Motor neuron (in vitro differentiated cells): Measurements from ENCODE around the gene SUSD3. TPM values are rescaled to one million over a fixed set of nuclear protein-coding genes. Genes with fewer than 3 reads are reported as not detected.
A peak's percentile ranks its signal among the peaks of the same experiment; 100 is the strongest.

Experiments used
- ATAC-seq, 8 experiments: fragments of 200-7000 bp; cut with Tn5 transposase; replicated peaks in 6 of 8; 2 replicates each; pipeline ENCODE4 v1.8.0; 2021; ENCODE audit warnings: mild to moderate bottlenecking in 8 of 8, moderate library complexity in 8 of 8
- H3K27ac ChIP-seq, 2 donors: fragments of 250-450 bp; sonication (Bioruptor Pico); 2 replicates each; pipeline ENCODE4 v1.9.0; 2021; ENCODE audit warnings: antibody characterized with exemption in 2 of 2, mild to moderate bottlenecking in 2 of 2, moderate library complexity in 1 of 2
- H3K4me1 ChIP-seq, 2 donors: fragments of 250-450 bp; sonication (Bioruptor Pico); replicated peaks in 1 of 2; 2 replicates each; pipeline ENCODE4 v1.6.1; 2021; ENCODE audit warnings: antibody characterized with exemption in 2 of 2, mild to moderate bottlenecking in 2 of 2, moderate library complexity in 1 of 2
- H3K4me3 ChIP-seq, 5 donors: fragments of 250-450 bp; sonication (Bioruptor Pico); 2 replicates each; pipeline ENCODE4 v1.9.0; 2021; ENCODE audit warnings: antibody characterized with exemption in 5 of 5, mild to moderate bottlenecking in 5 of 5, moderate library complexity in 4 of 5
- WGBS, 10 experiments: fragments of 450-650 bp; shearing (Covaris generic); methylation state at CpG; one replicate each; pipeline ENCODE4 v1.0.0; 2022; 5-methylcytosine and 5-hydroxymethylcytosine counted together
- in situ Hi-C, 9 experiments: fragments of 400-800 bp; cut with MboI; loops; one replicate each; pipeline ENCODE4 v1.15.0; 2021; ENCODE audit warnings: low sequenced_read_pairs in 9 of 9, low pct_unique_long_range_greater_than_20kb in 2 of 9; ENCODE audit not compliant: unreplicated experiment in 9 of 9
- total RNA-seq, 8 experiments: library from RNA; unstranded; fragments of 300-600 nt; gene quantifications; 2 replicates each; pipeline versions ENCODE4 v1.2.3 to v1.2.4, GENCODE V29; 2022

The SUSD3 gene
- total RNA-seq, 8 experiments from 2014 or later, result 0.29 to 8.5 (median 0.80) TPM; not detected in 4

DNA sequence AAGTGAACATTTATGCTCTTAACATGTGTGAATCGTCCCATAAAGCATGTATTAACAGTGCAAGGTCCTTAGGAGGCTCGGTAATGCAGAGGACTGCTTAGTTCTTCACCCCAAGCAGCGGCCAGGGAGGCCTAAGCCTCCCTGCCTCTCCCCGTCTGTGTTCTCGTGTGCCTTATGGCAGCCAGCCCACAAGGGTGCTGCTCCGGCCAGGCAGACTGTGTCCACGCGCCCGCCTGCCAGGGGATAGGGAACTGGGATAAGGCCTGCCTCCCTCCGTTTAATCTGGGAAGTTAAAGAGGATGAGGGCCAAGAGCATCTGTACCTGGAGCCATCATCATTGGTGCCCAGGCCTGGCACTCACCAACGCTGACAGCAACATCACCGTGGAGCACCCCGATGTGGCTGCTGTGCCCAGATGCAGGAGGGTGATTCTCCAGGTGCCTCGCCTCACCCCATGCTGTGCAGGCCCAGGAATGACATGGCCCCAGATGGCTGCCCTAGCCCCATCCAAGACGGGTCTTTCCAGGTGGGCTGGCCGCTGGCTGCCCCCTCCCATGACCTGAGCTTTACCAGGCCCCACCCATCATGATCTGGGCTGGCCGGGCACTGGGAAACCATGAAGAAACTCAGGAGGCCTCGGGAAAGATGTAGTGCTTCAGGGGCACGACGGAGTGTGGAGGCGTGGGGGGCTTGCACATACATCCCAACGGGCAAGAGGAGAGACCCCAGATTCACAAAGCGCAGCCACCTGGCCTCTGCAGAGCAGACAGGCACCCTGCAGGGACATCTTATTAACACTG is 35.6 kb upstream of the SUSD3 start:
- in situ Hi-C loops, result no loop called here
- Histone ChIP-seq H3K4me1 (no peaks in the 10 kb centered on the region), H3K4me3 (no peak overlapping the region), H3K27ac (no peak overlapping the region)
- no peak for ATAC-seq
- WGBS, 10 experiments, result 47 to 100% (median 89%) methylated on average over 1 to 9 of the region's 23 CpGs; no CpG with 5 or more reads in 3 of the 10 experiments

DNA sequence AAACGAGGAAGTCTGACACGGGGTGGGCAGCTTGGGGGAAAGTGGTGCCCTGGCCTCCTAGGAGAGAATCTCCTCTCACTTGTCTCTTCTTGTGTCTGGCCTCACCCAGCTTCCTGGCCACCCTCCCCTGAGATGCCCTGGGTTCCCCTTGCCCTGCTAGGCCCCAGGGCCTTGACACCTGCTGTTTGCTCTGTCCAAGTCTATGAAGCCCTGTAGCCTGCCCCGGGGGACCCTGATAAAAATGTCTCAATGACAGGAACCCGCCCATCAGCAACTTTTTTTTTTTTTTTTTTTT is 35.0 kb upstream of the SUSD3 start:
- no peak for ATAC-seq
- WGBS, 10 experiments, result 53 to 80% methylated on average over 2 to 4 of the region's 4 CpGs; no CpG with 5 or more reads in 8 of the 10 experiments
- Histone ChIP-seq H3K27ac (no peak overlapping the region), H3K4me1 (no peaks in the 10 kb centered on the region), H3K4me3 (no peak overlapping the region)
- in situ Hi-C loops, result no loop called here

DNA sequence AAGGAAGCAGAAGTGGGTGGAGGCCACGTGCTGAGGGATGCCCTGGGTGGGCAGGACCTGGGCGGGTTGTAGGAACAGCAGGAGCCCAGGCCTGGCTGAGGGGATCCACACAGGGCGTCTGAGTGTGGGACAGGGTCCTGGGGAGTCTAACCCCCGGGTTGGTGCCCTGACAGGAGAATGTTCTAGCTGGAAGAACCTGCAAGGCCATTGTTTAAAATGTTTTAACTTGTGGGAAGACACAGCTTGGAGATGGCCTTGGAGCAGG is 33.9 kb upstream of the SUSD3 start:
- WGBS, 10 experiments, result 28 to 100% (median 54%) methylated on average over 1 to 3 of the region's 4 CpGs; no CpG with 5 or more reads in 5 of the 10 experiments
- ATAC-seq, result no peak
- in situ Hi-C loops, result no loop called here
- Histone ChIP-seq H3K27ac (no peak overlapping the region), H3K4me1 (no peaks in the 10 kb centered on the region), H3K4me3 (no peak overlapping the region)

DNA sequence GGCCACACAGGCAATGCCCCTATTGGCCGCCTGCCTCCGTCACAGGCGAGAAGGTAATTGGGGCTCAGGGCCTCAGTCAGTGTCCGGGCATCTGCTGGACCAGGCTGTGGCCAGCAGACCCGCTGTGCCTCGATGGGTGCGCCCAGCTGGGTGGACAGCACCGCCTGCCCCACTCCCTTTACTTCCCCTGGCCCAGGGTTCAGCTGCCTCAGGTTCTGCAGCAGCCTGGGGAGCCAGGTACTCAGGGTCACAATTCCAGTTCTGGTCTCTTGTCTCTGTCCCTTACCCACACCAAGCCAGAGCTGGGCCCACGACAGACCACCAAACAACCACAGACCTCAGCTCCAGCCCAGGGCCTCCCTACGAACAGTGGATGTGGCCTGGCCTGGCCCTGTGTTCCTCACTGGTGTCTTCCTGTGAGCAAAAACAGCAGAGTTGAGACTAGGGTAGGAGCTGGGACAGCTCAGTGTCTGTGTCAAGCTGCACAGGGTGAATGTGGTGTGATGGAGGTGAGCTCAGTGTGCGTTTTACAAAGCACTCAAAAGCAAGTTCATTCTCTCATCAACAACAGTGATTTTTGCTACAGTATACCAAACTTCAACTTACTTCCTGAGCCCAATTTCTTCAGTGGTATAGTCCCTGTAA is 33.4 kb upstream of the SUSD3 start:
- H3K4me1 ChIP-seq, result no peaks in the 10 kb centered on the region
- in situ Hi-C loops, result no loop called here
- H3K4me3 ChIP-seq, result no peak overlapping the region
- H3K27ac ChIP-seq, result no peak overlapping the region
- ATAC-seq, result no peak
- 20 to 93% (median 80%) methylated on average over 1 to 7 of the region's 11 CpGs; no CpG with 5 or more reads in 3 of the 10 experiments for WGBS, 10 experiments

DNA sequence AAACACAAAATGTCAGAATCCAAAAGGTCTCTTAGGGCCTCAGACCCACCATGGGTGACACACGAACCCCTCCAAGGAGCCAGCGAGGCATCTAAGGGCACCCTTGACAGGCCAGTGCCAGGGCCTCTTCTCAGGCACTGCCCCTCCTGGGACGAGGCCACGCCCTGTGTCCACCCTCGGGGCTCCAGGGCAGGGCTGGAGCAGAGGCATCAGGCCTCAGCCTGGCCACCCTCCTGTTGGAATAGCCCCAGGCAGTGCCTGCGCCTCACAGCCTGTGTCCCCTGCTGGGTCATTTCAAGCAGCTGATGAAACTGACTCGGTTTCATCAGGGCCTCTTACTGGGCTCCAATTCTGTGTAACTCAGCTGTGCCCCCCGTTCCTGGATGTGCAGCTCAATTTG is 32.8 kb upstream of the SUSD3 start:
- Histone ChIP-seq H3K4me1 (no peaks in the 10 kb centered on the region), H3K27ac (no peak overlapping the region), H3K4me3 (no peak overlapping the region)
- ATAC-seq, result peak in 3 of 8 experiments; percentile 40 to 58 (median 52)
- in situ Hi-C loops, result no loop called here
- 30 to 100% (median 81%) methylated on average over 1 to 4 of the region's 8 CpGs; no CpG with 5 or more reads in 3 of the 10 experiments for WGBS, 10 experiments

DNA sequence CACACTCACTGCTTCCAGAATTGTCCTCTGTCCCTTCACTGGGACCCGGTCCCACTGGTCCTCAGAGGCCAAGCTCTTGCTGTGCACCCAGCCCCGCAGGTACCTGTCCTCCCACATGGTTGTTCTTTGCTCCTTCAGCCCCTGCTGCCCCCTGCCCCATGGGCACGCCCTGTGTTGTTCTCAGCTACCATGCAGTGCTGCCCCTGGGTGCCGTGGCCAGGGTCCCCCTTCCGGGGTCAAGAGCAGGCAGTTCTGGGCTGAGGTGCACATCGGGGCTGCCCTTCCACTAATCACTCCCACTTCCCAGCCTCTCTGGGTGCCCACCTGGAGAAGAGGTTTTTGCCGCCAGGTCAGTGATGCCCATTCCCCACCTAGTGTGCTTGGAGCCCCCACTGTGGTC is 31.9 kb upstream of the SUSD3 start:
- ATAC-seq, result no peak
- in situ Hi-C loops, result no loop called here
- Histone ChIP-seq H3K4me3 (no peak overlapping the region), H3K27ac (no peak overlapping the region), H3K4me1 (no peaks in the 10 kb centered on the region)
- 50% methylated on average over 1 of the region's 7 CpGs; no CpG with 5 or more reads in 9 of the 10 experiments for WGBS, 10 experiments

DNA sequence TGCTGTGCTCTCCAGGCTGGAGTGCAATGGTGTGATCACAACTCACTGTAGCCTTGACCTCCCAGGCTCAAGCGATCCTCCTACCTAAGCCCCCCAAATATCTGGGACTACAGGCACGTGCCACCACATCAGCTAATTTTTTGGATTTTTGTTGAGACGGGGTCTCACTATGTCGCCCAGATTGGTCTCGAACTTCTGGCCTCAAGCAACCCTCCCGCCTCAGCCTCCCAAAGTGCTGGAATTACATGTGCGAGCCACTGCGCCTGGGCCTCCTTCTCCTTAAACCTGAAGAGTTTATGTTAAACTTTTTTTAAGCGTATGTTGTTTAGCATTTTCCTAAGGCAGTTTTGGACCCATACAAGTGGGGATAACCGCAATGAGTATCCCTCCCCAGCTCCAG is 30.8 kb upstream of the SUSD3 start:
- H3K4me3 ChIP-seq, result no peak overlapping the region
- ATAC-seq, result no peak
- no peaks in the 10 kb centered on the region for H3K4me1 ChIP-seq
- H3K27ac ChIP-seq, result no peak overlapping the region
- WGBS, 10 experiments, result 75 to 100% (median 92%) methylated on average over 3 to 10 of the region's 10 CpGs; no CpG with 5 or more reads in 1 of the 10 experiments
- in situ Hi-C loops, result no loop called here

DNA sequence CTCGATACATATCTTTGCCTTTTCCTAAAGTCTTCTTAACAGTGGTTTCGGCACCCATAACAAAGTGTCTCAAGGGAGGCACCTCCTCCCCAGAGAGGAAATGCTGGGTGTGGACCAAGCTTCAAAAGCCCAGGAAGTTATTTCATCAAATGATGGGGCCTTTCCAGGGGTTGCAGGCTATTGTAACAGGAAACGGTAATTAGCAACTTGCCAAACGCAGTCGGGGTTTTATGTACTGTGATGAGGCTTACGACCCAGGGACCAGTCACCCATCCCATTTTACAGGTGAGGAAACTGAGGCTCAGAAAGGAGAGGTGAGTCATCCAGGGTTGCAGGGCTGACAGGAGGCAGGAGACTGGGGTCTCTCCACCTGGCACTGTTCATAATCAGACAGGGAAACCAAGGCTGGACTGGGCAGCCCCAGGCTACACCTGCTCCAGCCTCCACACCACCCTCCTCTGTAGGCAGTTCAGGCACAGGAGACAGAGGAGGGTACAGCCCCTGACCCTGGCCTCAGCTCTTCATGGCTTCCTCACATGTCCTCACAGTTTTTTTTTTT is 30.0 kb upstream of the SUSD3 start:
- Histone ChIP-seq H3K4me1 (peaks cover 2% of the 10 kb centered on the region in 2 donors), H3K4me3 (no peak overlapping the region), H3K27ac (no peak overlapping the region)
- in situ Hi-C loops, result no loop called here
- WGBS, 10 experiments, result 0 to 100% (median 42%) methylated on average over 1 to 6 of the region's 6 CpGs; no CpG with 5 or more reads in 1 of the 10 experiments
- ATAC-seq, result peak in 2 of 8 experiments; percentile 10 to 30

DNA sequence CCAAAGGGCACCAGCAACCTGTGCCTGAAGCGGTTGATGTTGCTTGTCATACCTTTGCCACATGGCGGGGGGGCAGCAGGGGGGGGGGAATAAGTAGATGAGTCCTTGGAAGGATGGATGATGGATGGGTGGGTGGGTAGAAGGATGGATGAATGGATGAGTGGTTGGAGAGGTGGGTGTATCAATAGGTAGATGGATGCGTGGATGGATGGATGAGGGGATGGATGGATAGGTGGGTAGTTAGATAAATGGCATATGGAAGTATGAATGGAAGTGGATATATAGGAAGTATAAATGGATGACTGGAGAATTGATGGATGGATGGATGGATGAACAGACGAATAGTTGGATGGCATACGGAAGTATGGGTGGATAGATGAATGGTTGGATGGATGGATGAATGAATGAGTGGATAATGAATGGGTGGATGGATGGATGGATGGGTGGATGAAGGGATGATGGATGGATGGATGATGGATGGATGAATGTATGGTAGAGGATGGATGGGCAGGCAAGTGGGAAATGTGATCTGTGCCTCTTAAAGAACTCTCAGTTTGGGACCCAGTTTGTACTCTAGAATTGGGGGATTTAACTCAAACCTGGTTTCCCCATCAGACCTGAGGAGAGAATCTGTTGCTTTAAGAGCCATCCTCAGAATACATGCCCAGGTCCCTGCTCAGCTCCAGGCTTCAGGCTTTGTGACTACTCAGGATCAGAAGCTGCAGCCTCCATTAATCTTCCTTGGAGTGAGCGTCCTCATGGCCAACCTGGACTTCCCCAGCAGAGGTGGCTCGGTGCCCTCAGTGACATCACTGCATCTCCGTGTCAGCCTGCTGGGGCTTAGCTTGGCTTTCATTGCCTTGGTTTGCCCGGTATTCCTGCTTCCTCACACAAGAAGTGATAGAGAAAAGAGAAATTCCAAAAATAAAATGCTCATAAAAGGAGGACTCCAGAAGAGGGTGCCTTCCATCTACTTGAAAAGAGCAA is 27.6 kb upstream of the SUSD3 start:
- H3K4me3 ChIP-seq, result no peak overlapping the region
- WGBS, 10 experiments, result 31 to 100% (median 86%) methylated on average over 2 to 7 of the region's 9 CpGs; no CpG with 5 or more reads in 1 of the 10 experiments
- H3K27ac ChIP-seq, result no peak overlapping the region
- ATAC-seq, result no peak
- peaks cover 6% of the 10 kb centered on the region in 2 donors for H3K4me1 ChIP-seq
- in situ Hi-C loops, result no loop called here

DNA sequence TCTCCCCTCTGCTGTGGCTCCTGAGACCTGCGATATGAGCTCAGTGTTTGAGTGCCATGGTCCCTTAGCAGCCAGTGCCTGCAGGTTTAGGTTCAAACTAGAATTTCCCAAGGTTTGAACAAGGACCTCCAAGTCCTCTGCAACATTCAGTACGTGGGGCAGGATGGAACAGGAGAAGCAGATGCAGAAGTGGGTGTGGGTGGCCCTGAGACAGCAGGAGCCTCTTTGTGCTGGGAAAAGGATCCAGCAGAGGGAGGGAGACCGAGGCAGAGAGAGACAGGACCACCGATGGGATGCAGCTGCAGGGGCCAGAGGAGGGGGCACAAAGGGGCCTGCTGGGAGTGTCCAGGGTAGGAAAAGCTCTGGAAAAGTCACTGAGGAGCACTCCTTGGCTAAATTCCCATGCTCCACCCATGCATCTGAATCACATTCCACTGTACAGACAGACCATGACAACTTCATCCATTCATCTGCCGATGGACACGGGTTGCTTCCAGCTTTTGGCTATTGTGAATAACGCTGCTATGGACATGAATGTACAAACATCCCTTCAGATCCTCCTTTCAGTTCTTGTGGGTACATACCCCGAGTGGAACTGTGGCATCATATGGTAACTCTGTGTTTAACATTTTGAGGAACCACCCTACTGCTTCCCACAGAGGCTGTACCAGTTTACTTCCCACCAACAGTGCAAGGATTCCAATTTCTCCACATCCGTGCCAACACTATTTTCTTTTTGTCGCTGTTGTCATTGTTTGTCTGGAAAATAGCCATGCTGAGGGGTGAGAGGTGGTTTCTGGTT is 26.7 kb upstream of the SUSD3 start:
- peak in 6 of 8 experiments; percentile 42 to 93 (median 76) for ATAC-seq

DNA sequence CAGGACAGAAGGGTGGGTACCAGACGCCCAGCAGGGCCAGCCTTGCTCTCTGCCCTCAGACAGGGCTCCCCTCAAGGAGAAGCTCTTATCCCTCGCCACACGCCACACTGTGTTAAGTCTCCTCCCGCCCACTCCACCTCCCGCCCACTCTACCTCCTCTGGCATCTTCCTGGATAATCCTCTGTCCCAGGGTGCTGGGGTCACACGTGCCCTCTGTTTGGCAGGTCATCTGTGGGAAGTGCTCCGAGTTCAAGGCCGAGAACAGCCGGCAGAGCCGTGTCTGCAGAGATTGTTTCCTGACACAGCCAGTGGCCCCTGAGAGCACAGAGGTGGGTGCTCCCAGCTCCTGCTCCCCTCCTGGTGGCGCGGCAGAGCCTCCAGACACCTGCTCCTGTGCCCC is 26.0 kb upstream of the SUSD3 start:
- no peak overlapping the region for H3K4me3 ChIP-seq
- ATAC-seq, result no peak
- in situ Hi-C loops, result no loop called here
- 20 to 100% (median 90%) methylated on average over 1 to 2 of the region's 12 CpGs; no CpG with 5 or more reads in 7 of the 10 experiments for WGBS, 10 experiments
- peaks cover 6% of the 10 kb centered on the region in 2 donors for H3K4me1 ChIP-seq
- H3K27ac ChIP-seq, result no peak overlapping the region

More for the DNA sequence above, 26.7 kb upstream of the SUSD3 start:
- no peak overlapping the region for H3K4me3 ChIP-seq
- in situ Hi-C loops, result no loop called here
- no peak overlapping the region for H3K27ac ChIP-seq
- WGBS, 10 experiments, result 0 to 88% (median 32%) methylated on average over 1 to 9 of the region's 10 CpGs; no CpG with 5 or more reads in 2 of the 10 experiments
- H3K4me1 ChIP-seq, result peaks cover 6% of the 10 kb centered on the region in 2 donors

DNA sequence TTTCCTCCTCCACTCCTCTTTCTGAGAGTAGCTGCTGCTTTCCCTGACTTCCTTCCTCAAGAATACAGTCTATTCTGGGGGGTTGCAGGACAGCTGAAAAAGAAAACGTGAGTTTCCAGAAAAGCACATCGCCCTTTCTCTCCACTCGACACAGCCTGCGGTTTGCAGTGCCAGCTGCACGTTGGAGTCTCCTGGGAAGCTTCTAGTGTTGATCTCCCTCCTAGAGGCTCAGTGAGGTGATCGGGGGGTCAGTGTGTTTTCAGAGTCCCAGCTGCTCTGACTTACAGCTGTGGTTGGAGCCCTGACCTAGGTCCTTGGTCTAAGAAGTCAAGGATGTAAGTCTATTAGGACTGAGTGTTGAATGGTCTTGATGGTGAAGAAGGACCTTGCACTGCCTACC is 25.0 kb upstream of the SUSD3 start:
- peak in 1 of 8 experiments; percentile 23 for ATAC-seq
- Histone ChIP-seq H3K4me3 (no peak overlapping the region), H3K27ac (no peak overlapping the region), H3K4me1 (peaks cover 6% of the 10 kb centered on the region in 2 donors)
- WGBS, 10 experiments, result 52 to 84% (median 74%) methylated on average over 1 to 5 of the region's 6 CpGs; no CpG with 5 or more reads in 2 of the 10 experiments
- in situ Hi-C loops, result no loop called here
